GM19351 (cell line): Measurements from ENCODE around the gene IFNK.
A peak's percentile ranks its signal among the peaks of the same experiment; 100 is the strongest.

Experiments
- ATAC-seq: cut with Tn5 transposase; IDR thresholded peaks from one replicate; pipeline ENCODE4 v1.9.1; 2021; ENCODE audit warnings: mild to moderate bottlenecking, moderate library complexity; ENCODE audit not compliant: unreplicated experiment

IFNK gene

DNA sequence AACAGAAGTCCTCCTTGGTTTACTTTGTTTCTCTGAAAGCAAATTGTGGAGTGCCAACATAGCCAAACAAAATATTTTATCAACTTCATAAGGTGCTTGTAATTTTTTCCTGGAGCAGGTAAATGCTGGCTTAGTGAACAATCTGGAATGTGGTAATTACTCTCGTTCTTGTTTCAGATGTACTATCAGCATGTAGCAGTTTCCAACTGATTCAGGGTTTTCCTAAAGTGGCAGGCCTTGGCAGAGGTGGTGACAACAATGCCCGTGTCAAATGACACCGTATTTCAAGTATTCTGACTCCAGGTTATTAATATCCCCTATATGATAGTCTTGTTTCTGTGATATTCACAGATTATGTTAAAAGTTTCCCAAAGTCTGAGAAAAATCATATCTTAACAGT is 48.0 kb downstream of the IFNK start:
- ATAC-seq, result no peak

GRCh38 chr9:27572566-27572917 is 48.5 kb downstream of the IFNK start:
- ATAC-seq, result peak; percentile 45

- ATAC-seq, result peak; percentile 48
Measured at GRCh38 chr9:27572918-27573633, 49.0 kb downstream of the IFNK start, which contains the start of gene C9orf72. Gene C9orf72 (minus strand): TSS chr9:27573481. CDS start chr9:27567120, 6,361 bp downstream.

DNA sequence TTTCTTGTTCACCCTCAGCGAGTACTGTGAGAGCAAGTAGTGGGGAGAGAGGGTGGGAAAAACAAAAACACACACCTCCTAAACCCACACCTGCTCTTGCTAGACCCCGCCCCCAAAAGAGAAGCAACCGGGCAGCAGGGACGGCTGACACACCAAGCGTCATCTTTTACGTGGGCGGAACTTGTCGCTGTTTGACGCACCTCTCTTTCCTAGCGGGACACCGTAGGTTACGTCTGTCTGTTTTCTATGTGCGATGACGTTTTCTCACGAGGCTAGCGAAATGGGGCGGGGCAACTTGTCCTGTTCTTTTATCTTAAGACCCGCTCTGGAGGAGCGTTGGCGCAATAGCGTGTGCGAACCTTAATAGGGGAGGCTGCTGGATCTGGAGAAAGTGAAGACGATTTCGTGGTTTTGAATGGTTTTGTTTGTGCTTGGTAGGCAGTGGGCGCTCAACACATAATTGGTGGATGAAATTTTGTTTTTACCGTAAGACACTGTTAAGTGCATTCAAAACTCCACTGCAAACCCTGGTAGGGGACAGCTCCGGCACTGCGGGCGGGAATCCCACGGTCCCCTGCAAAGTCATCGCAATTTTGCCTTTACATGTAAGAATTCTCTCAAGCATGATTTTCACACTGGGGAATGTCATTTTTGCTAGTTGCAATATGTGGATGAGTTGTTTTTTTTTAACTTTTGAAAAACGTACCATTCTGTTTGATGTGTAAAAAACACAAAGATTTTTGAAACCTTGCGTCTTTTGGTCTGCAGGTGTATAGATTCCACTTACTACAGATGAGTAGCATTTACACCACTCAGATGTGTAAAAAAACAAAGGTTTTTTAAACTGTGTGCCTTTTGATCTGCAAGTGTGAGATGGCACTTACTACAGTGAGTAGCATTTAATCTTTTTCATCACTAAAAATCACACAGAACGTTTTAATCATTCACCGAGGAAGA is 49.8 kb downstream of the IFNK start:
- ATAC-seq, result peak; percentile 76
